GM12878 (cell line): ENCODE results near the gene ACAT2. TPM values are rescaled to one million over a fixed set of nuclear protein-coding genes. Genes with fewer than 3 reads are reported as not detected.

Experiments used
- ATAC-seq: fragments of 200-7000 bp; cut with Tn5 transposase; 3 replicates; pipeline ENCODE4 v1.9.1; 2020; ENCODE audit warnings: mild to moderate bottlenecking, moderate library complexity
- BruUV-seq: library from RNA; stranded (reverse); fragments of 400-500 nt; replicated peaks from 2 replicates; lab custom pipeline; 2021; lab: Mats Ljungman, UMichigan
- CTCF ChIA-PET: fragments of 300-600 bp; sonication (Branson Sonifier 250); formaldehyde crosslinking; extraction: SDS; loops from one replicate; lab custom pipeline; 2021; ENCODE audit warnings: inconsistent platforms; lab: Yijun Ruan, JAX
- POLR2A ChIA-PET: fragments of 350-600 bp; formaldehyde crosslinking; extraction: SDS; loops from one replicate; lab custom pipeline; 2021; ENCODE audit warnings: inconsistent platforms; lab: Charles Lee
- RAD21 ChIA-PET: fragments of 300-600 bp; sonication (Branson Sonifier 250); formaldehyde crosslinking; loops from one replicate; lab custom pipeline; 2023; ENCODE audit warnings: antibody characterized with exemption; ENCODE audit not compliant: unreplicated experiment; lab: Charles Lee
- SMC1A ChIA-PET: fragments of 300-600 bp; sonication (Branson Sonifier 250); formaldehyde crosslinking; loops from one replicate; lab custom pipeline; 2023; ENCODE audit not compliant: unreplicated experiment, uncharacterized antibody; lab: Charles Lee
- DNase-seq: peaks from one replicate; pipeline ENCODE4 v3.0.0-alpha.2; 2011; ENCODE audit warnings: low read depth, low spot score
- FAIRE-seq: peaks from 3 replicates; lab custom pipeline; 2011; peaks lifted over from hg19 to GRCh38; lab: Jason Lieb, UNC
- H2AFZ ChIP-seq: 2 replicates; pipeline ENCODE4 v1.6.0; 2011; ENCODE audit warnings: low read depth, low read length, control low read depth; ENCODE audit not compliant: control insufficient read depth
- H3K27ac ChIP-seq: 2 replicates; pipeline ENCODE4 v1.5.1; 2011; ENCODE audit warnings: control low read depth; ENCODE audit not compliant: control insufficient read depth, insufficient read depth
- H3K27me3 ChIP-seq, 2 experiments: replicated peaks in 1 of 2; 2 replicates each; pipeline versions ENCODE4 v1.6.0 to v1.6.1; 2011; ENCODE audit warnings: low read length in 1 of 2; ENCODE audit not compliant: control insufficient read depth in 2 of 2, insufficient read depth in 2 of 2
- H3K36me3 ChIP-seq, 2 experiments: 2 replicates each; pipeline ENCODE4 v1.5.1; 2011; ENCODE audit warnings: low read length in 1 of 2; ENCODE audit not compliant: control insufficient read depth in 2 of 2, insufficient read depth in 2 of 2
- H3K4me1 ChIP-seq: 2 replicates; pipeline ENCODE4 v1.6.1; 2011; ENCODE audit warnings: mild to moderate bottlenecking, low read length, moderate library complexity, mixed read lengths; ENCODE audit not compliant: control insufficient read depth, insufficient read depth
- H3K4me2 ChIP-seq: 2 replicates; pipeline ENCODE4 v1.6.0; 2011; ENCODE audit warnings: control low read depth; ENCODE audit not compliant: control insufficient read depth, insufficient read depth
- H3K4me3 ChIP-seq: fragments of 200-600 bp; sonication (generic); 2 replicates; pipeline ENCODE4 v1.5.1; 2016
- H3K79me2 ChIP-seq: 2 replicates; pipeline ENCODE4 v1.6.0; 2011; ENCODE audit warnings: low read length; ENCODE audit not compliant: control insufficient read depth, insufficient read depth
- H3K9ac ChIP-seq: 2 replicates; pipeline ENCODE4 v1.8.0; 2011; ENCODE audit warnings: low read length, control low read depth, mixed read lengths; ENCODE audit not compliant: control insufficient read depth, insufficient read depth
- H3K9me3 ChIP-seq: replicated peaks from 3 replicates; pipeline ENCODE4 v1.5.1; 2011; ENCODE audit warnings: mild to moderate bottlenecking, low read length; ENCODE audit not compliant: control insufficient read depth, insufficient read depth
- H4K20me1 ChIP-seq: 2 replicates; pipeline ENCODE4 v1.6.0; 2011; ENCODE audit not compliant: control insufficient read depth, insufficient read depth
- CHD1 ChIP-seq: IDR thresholded peaks from 2 replicates; pipeline ENCODE4 v1.6.1; 2012; ENCODE audit warnings: low read depth, low read length, improper control_type of control experiment
- CREM ChIP-seq: IDR thresholded peaks from 2 replicates; pipeline ENCODE4 v1.6.1; 2014; ENCODE audit warnings: antibody characterized with exemption, low read depth
- ESRRA ChIP-seq: IDR thresholded peaks from 2 replicates; pipeline ENCODE4 v1.6.1; 2012; ENCODE audit warnings: mild to moderate bottlenecking, low read length, improper control_type of control experiment
- JUNB ChIP-seq: IDR thresholded peaks from 2 replicates; pipeline ENCODE4 v1.6.1; 2016; ENCODE audit warnings: antibody characterized with exemption, mild to moderate bottlenecking
- MXI1 ChIP-seq: fragments of 150-350 bp; IDR thresholded peaks from 2 replicates; pipeline ENCODE4 v1.6.1; 2011; ENCODE audit warnings: low read depth, mild to moderate bottlenecking, inconsistent platforms, low read length, improper control_type of control experiment
- NFXL1 ChIP-seq: fragments of 450-650 bp; IDR thresholded peaks from 2 replicates; pipeline ENCODE4 v1.6.1; 2017; ENCODE audit warnings: antibody characterized with exemption, mild to moderate bottlenecking, borderline replicate concordance
- SIN3A ChIP-seq: IDR thresholded peaks from 2 replicates; pipeline ENCODE4 v1.6.1; 2012; ENCODE audit warnings: low read depth, low read length, improper control_type of control experiment
- SRF ChIP-seq, 2 experiments: IDR thresholded peaks; 2 replicates each; pipeline ENCODE4 v1.6.1; 2011; ENCODE audit warnings: low read depth in 2 of 2, low read length in 2 of 2, mild to moderate bottlenecking in 1 of 2, moderate library complexity in 1 of 2
- TAF1 ChIP-seq: IDR thresholded peaks from 2 replicates; pipeline ENCODE4 v1.6.1; 2011; ENCODE audit warnings: mild to moderate bottlenecking, low read depth, low read length, borderline replicate concordance
- ZNF384 ChIP-seq: IDR thresholded peaks from 2 replicates; pipeline ENCODE4 v1.6.1; 2012; ENCODE audit warnings: low read depth, mild to moderate bottlenecking, low read length, improper control_type of control experiment, borderline replicate concordance
- WGBS: methylation state at CpG from one replicate; pipeline ENCODE4 v1.1.6; 2016; ENCODE audit warnings: low lambda C conversion rate; ENCODE audit not compliant: insufficient replicate concordance, insufficient coverage; ENCODE audit errors: missing lambda C conversion rate; 5-methylcytosine and 5-hydroxymethylcytosine counted together
- in situ Hi-C: fragments of 300-500 bp; cut with MboI; formaldehyde crosslinking; loops from 9 replicates; pipeline ENCODE4 v1.14.3; 2018; ENCODE audit warnings: mixed read lengths
- intact Hi-C: fragments of 100-400 bp; cut with micrococcal nuclease; formaldehyde crosslinking; loops from one replicate; pipeline ENCODE4 v1.14.2; 2022; ENCODE audit not compliant: unreplicated experiment
- polyA plus RNA-seq, 11 experiments: library from polyadenylated mRNA; depleted of rRNA in 4 of 11; unstranded in 6 of 11; stranded (reverse) in 5 of 11; fragments of >200 nt; fragmentation: Nextera tagmentation in 4 of 11; fragmentation: Illumina TruSeq in 1 of 11; extraction: Ambion mirVana in 4 of 11; extraction: Trizol in 1 of 11; gene quantifications; 1 replicate in 1 of 11; 2 replicates in 10 of 11; pipeline versions ENCODE4 v1.2.1 to v1.2.3, GENCODE V29; 2011 to 2016; ENCODE audit warnings: inconsistent platforms in 2 of 11, missing spikeins in 2 of 11, low read depth in 1 of 11
- total RNA-seq, 4 experiments: library from RNA; depleted of rRNA in 3 of 4; stranded (reverse); fragments of >200 nt in 3 of 4; fragmentation: Illumina TruSeq in 1 of 4; extraction: Trizol in 1 of 4; gene quantifications; 2 replicates each; pipeline versions ENCODE4 v1.2.1 to v1.2.3, GENCODE V29; 2013 to 2021

Gene ACAT2
- total and polyA plus RNA-seq, 10 of the 15 experiments (the other 5 are each of a cell fraction or from before 2014, with no cell fraction given), result 87.9 to 257 (median 132) TPM

- SMC1A ChIA-PET, result interaction anchor here (1.6 to 2.7 kb wide), 2 partner anchors 15 kb away, joined by 6 to 11 read pairs; partner anchors contain the start of gene MRPL18
- RAD21 ChIA-PET, result no interaction called here
- 87% methylated on average over 9 of the region's 9 CpGs for WGBS
- H3K9ac ChIP-seq, result no peak overlapping the region
- H3K9me3 ChIP-seq, result no peaks in the 10 kb centered on the region
- H3K27ac ChIP-seq, result no peak overlapping the region
- in situ Hi-C loops, result no loop called here
- no peak overlapping the region for H3K4me2 ChIP-seq
- no peak for TF ChIP-seq NFXL1
- no peak for TF ChIP-seq ESRRA
- TF ChIP-seq SRF (IDR thresholded peaks at IDR 0.05; ENCODE audit: low read depth in 2 of 2, low read length in 2 of 2), result no peak
- no peaks in the 10 kb centered on the region for H3K4me1 ChIP-seq
- DNase-seq, result no peak
- no peak overlapping the region for H3K4me3 ChIP-seq
- ATAC-seq, result no peak
- intact Hi-C loops, result no loop called here
- no peaks in the 10 kb centered on the region for H3K79me2 ChIP-seq
- H3K27me3 ChIP-seq, result no peaks in the 10 kb centered on the region
- BruUV-seq, result no TSS peak
- H3K36me3 ChIP-seq, result no peaks in the 10 kb centered on the region
- H4K20me1 ChIP-seq, result no peaks in the 10 kb centered on the region
- FAIRE-seq, result no peak
- CTCF ChIA-PET, result interaction anchor here (1.0 to 1.6 kb wide), 2 partner anchors 10 to 16 kb away, joined by 5 read pairs; partner anchors contain the start of genes MRPL18 and TCP1
- POLR2A ChIA-PET, result no interaction called here
- H2AFZ ChIP-seq, result no peak overlapping the region
These were observed 44.2 kb downstream of the ACAT2 start for GRCh38 chr6:159806021-159806458.

GRCh38 chr6:159807150-159807858 lies 45.5 kb downstream of the ACAT2 start:
- SMC1A ChIA-PET, result interaction anchor here (0.6 to 2.7 kb wide), 2 partner anchors 17 to 119 kb away, joined by 3 to 11 read pairs; partner anchors contain the start of gene MRPL18
- Histone ChIP-seq H3K27me3 (no peaks in the 10 kb centered on the region), H3K27ac (no peak overlapping the region), H3K4me1 (no peaks in the 10 kb centered on the region), H3K9me3 (no peaks in the 10 kb centered on the region), H4K20me1 (no peaks in the 10 kb centered on the region), H3K9ac (no peak overlapping the region), H3K4me3 (no peak overlapping the region), H2AFZ (no peak overlapping the region), H3K36me3 (no peaks in the 10 kb centered on the region)
- DNase-seq, result no peak
- RAD21 ChIA-PET, result no interaction called here
- POLR2A ChIA-PET, result no interaction called here
- CTCF ChIA-PET, result interaction anchor here (1.0 to 1.6 kb wide), 3 partner anchors 15 to 17 kb away, joined by 3 to 5 read pairs (median 5); partner anchors contain the start of genes MRPL18 and TCP1
- TF ChIP-seq SIN3A (no peak), TAF1 (no peak), CREM (no peak), SRF (IDR thresholded peaks at IDR 0.05; ENCODE audit: low read depth in 2 of 2, low read length in 2 of 2) (no peak), ZNF384 (no peak), MXI1 (no peak), CHD1 (no peak), JUNB (no peak)
- TF ChIP-seq, all 136 proteins: peak for 0
- Histone ChIP-seq H3K4me2 (no peak overlapping the region), H3K79me2 (no peaks in the 10 kb centered on the region)
- ATAC-seq (no peak), FAIRE-seq (no peak)
- in situ Hi-C loops, result no loop called here
- WGBS, result 94% methylated on average over 5 of the region's 5 CpGs
- BruUV-seq, result no TSS peak
- intact Hi-C loops, result no loop called here
